Heart left ventricle (tissue), 13 donors: ENCODE data around the gene CEMIP2.

Experiments used
- CTCF ChIP-seq, 12 donors: fragments of 200-600 bp; sonication (generic) in 4 of 12; IDR thresholded peaks; one replicate each; pipeline versions ENCODE4 v1.5.0 to v1.8.0; 2018 to 2022; ENCODE audit warnings: antibody characterized with exemption in 12 of 12, mild to moderate bottlenecking in 5 of 12
- POLR2A ChIP-seq, 2 donors: fragments of 450-650 bp; IDR thresholded peaks; one replicate each; pipeline ENCODE4 v1.6.1; 2017; ENCODE audit warnings: antibody characterized with exemption in 2 of 2, mild to moderate bottlenecking in 2 of 2, moderate library complexity in 2 of 2
- donor health status: ischemic (EF 13 %, LVEDD 7.1; RV severe dilation, severe dysfunction).
- donor health status: DM: no; HTN: yes; CAD: no.
- donor health status: DM: no; HTN: no; CAD: no.
- donor health status: ischemic (EF 25% LVEDD 6.9; RV normal size, moderate dysfunction).
- donor health status: ischemic (EF 25% LVEDD 5.7; RV mildly dilated, moderate dysfunction).
- donor health status: ischemic (EF 35%, LVEDD 5.7; RV mildly dilated, moderate dysfunction).
- donor health status: nonischemic (EF 11% LVEDD 7.7; RV severe dilation, severe dysfunction).
- donor health status: DM: yes; HTN: yes; CAD: no.
- donor health status: PGD.
- donor health status: ischemic (EF 29% LVEDD 5.4; RV normal size, mild dysfunction).
- donor health status: nonischemic (EF 23%, LVEDD 6.1; RV moderate dilation, normal function).

- TF ChIP-seq CTCF (IDR thresholded peaks at IDR 0.05), result no peak
- TF ChIP-seq POLR2A (IDR thresholded peaks at IDR 0.05), result no peak
Measured at GRCh38 chr9:71669284-71669995, 98.9 kb downstream of the CEMIP2 start.
